Measurements from ENCODE around the gene PROKR1. TPM values are rescaled to one million over a fixed set of nuclear protein-coding genes. Genes with fewer than 3 reads are reported as not detected.

PROKR1 gene
- total and polyA plus RNA-seq, 2 of the 4 experiments (the other 2 are of a cell fraction), result not detected

DNA sequence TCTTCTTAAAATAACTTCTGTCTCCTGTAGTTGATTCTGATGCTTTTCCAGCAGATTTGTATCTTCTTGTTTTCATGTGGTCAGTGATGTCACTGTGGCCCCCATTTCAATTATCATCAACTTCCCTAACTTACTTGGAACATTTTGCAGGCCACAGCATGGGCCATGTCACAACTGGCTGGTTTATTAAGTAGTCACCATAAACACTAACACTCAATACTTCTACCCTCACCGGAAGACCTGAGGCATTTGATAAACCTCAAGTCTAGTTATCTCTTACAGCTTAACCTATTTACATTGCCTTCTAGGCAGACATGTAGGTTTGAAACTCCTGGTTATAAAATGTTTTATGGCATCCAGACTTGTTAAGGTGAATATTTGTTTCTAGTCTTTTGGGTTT is 37.4 kb upstream of the PROKR1 start:
- Histone ChIP-seq H3K9me1 (ENCODE audit: insufficient read depth, low read length) (no peaks in the 10 kb centered on the region), H3K4me1 (ENCODE audit: control insufficient read depth, insufficient read depth, low read length) (no peaks in the 10 kb centered on the region), H2AK5ac (ENCODE audit: low read depth, low read length) (no peak overlapping the region), H2AFZ (replicated peaks; ENCODE audit: low read length, poor library complexity) (no peak overlapping the region), H3K36me3 (ENCODE audit: control insufficient read depth, insufficient read depth, low read length) (no peaks in the 10 kb centered on the region), H3K27me3 (ENCODE audit: control insufficient read depth, insufficient read depth, low read length) (peaks cover 3% of the 10 kb centered on the region), H3K9me3 (ENCODE audit: control insufficient read depth, insufficient read depth, low read length) (0 out of 2 replicates have a peak, but pooled peaks cover 2% of the 10 kb centered on the region), H3K56ac (ENCODE audit: extremely low read depth, insufficient read depth, low read length) (no peak overlapping the region), H3K9ac (ENCODE audit: low read depth, low read length) (no peak overlapping the region), H2BK20ac (ENCODE audit: low read depth, low read length) (no peak overlapping the region), H3K23ac (ENCODE audit: low read depth, low read length) (no peak overlapping the region), H3K27ac (ENCODE audit: insufficient read depth, low read length) (no peak overlapping the region), H3K4me2 (ENCODE audit: low read depth, low read length) (no peak overlapping the region), H4K91ac (ENCODE audit: insufficient read depth, low read depth, low read length) (no peak overlapping the region), H3K79me1 (ENCODE audit: low read depth in 1 of 2, low read length in 2 of 2) (no peaks in the 10 kb centered on the region), H3K14ac (replicated peaks; ENCODE audit: low read depth, low read length) (no peak overlapping the region), H4K20me1 (ENCODE audit: insufficient read depth, low read length) (no peaks in the 10 kb centered on the region), H3K4me3 (ENCODE audit: insufficient read depth, low read depth, low read length) (no peak overlapping the region), H2BK5ac (ENCODE audit: low read depth, low read length, poor library complexity, severe bottlenecking) (no peak overlapping the region), H4K5ac (ENCODE audit: low read depth, low read length) (no peak overlapping the region), H2AK9ac (replicated peaks; ENCODE audit: low read depth, low read length, poor library complexity) (no peak overlapping the region), H3K4ac (ENCODE audit: low read depth, low read length) (no peak overlapping the region), H2BK15ac (ENCODE audit: low read depth, low read length) (no peak overlapping the region), H2BK120ac (ENCODE audit: low read depth, low read length) (no peak overlapping the region), H3K18ac (ENCODE audit: low read depth, low read length) (no peak overlapping the region), H4K8ac (ENCODE audit: low read depth in 2 of 2, low read length in 2 of 2) (no peak overlapping the region)
- DNase-seq, result no peak
- no peak for ATAC-seq (ENCODE audit: low read depth)
- CTCF ChIA-PET, result no interaction called here
- dilution Hi-C loops (cut with HindIII; ENCODE audit: low sequenced_read_pairs, unreplicated experiment) (no loop called here), intact Hi-C loops (cut with micrococcal nuclease) (no loop called here), in situ Hi-C loops (cut with MboI; ENCODE audit: low sequenced_read_pairs) (no loop called here)
- POLR2A ChIA-PET (ENCODE audit: unreplicated experiment), result no interaction called here
- TF ChIP-seq, protein P1, sequence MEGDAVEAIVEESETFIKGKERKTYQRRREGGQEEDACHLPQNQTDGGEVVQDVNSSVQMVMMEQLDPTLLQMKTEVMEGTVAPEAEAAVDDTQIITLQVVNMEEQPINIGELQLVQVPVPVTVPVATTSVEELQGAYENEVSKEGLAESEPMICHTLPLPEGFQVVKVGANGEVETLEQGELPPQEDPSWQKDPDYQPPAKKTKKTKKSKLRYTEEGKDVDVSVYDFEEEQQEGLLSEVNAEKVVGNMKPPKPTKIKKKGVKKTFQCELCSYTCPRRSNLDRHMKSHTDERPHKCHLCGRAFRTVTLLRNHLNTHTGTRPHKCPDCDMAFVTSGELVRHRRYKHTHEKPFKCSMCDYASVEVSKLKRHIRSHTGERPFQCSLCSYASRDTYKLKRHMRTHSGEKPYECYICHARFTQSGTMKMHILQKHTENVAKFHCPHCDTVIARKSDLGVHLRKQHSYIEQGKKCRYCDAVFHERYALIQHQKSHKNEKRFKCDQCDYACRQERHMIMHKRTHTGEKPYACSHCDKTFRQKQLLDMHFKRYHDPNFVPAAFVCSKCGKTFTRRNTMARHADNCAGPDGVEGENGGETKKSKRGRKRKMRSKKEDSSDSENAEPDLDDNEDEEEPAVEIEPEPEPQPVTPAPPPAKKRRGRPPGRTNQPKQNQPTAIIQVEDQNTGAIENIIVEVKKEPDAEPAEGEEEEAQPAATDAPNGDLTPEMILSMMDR (conservative IDR thresholded peaks at IDR 0.05; ENCODE audit: low read depth, low read length), result no peak
- TF ChIP-seq BHLHE40 (IDR thresholded peaks at IDR 0.05; ENCODE audit: low read depth, low read length) (no peak), RCOR1 (IDR thresholded peaks at IDR 0.05; ENCODE audit: insufficient replicate concordance, low read length) (no peak), SMC3 (IDR thresholded peaks at IDR 0.05; ENCODE audit: low read depth, low read length) (no peak), POLR2A (IDR thresholded peaks at IDR 0.05; ENCODE audit: low read depth, low read length) (no peak), MAZ (IDR thresholded peaks at IDR 0.05; ENCODE audit: borderline replicate concordance, low read depth, low read length) (no peak), MXI1 (IDR thresholded peaks at IDR 0.05; ENCODE audit: borderline replicate concordance, low read depth, low read length) (no peak), RFX5 (IDR thresholded peaks at IDR 0.05; ENCODE audit: low read depth, low read length) (no peak), FOS (IDR thresholded peaks at IDR 0.05; ENCODE audit: low read depth, low read length) (no peak), NFE2L2 (IDR thresholded peaks at IDR 0.05; ENCODE audit: low read depth, low read length) (no peak), RAD21 (IDR thresholded peaks at IDR 0.05; ENCODE audit: low read length) (no peak), MAFK (IDR thresholded peaks at IDR 0.05; ENCODE audit: low read depth, low read length) (no peak), CEBPB (IDR thresholded peaks at IDR 0.05; ENCODE audit: low read depth, low read length) (no peak), CHD1 (IDR thresholded peaks at IDR 0.05; ENCODE audit: low read depth, low read length) (no peak)
- TF ChIP-seq, protein P2, sequence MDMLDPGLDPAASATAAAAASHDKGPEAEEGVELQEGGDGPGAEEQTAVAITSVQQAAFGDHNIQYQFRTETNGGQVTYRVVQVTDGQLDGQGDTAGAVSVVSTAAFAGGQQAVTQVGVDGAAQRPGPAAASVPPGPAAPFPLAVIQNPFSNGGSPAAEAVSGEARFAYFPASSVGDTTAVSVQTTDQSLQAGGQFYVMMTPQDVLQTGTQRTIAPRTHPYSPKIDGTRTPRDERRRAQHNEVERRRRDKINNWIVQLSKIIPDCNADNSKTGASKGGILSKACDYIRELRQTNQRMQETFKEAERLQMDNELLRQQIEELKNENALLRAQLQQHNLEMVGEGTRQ (IDR thresholded peaks at IDR 0.05; ENCODE audit: low read depth, low read length), result no peak
- TF ChIP-seq, protein P3, sequence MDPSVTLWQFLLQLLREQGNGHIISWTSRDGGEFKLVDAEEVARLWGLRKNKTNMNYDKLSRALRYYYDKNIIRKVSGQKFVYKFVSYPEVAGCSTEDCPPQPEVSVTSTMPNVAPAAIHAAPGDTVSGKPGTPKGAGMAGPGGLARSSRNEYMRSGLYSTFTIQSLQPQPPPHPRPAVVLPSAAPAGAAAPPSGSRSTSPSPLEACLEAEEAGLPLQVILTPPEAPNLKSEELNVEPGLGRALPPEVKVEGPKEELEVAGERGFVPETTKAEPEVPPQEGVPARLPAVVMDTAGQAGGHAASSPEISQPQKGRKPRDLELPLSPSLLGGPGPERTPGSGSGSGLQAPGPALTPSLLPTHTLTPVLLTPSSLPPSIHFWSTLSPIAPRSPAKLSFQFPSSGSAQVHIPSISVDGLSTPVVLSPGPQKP (IDR thresholded peaks at IDR 0.05; ENCODE audit: borderline replicate concordance, low read depth, low read length), result no peak
- BruUV-seq (replicated peaks), result no TSS peak
- whole genome bisulfite sequencing, 2 experiments (ENCODE audit: extremely low coverage in 2 of 2, insufficient read length in 1 of 2), result no CpG with 5 or more reads among the region's 1 CpG

Data from IMR-90 (cell line).